Gastrocnemius medialis (tissue), 4 donors: ENCODE results near the gene SLC40A1. TPM values are rescaled to one million over a fixed set of nuclear protein-coding genes. Genes with fewer than 3 reads are reported as not detected.
A peak's percentile ranks its signal among the peaks of the same experiment; 100 is the strongest.

Experiments
- ATAC-seq, 2 donors: fragments of 150-250 bp; one replicate each; pipeline ENCODE4 v1.9.1; 2016
- DNase-seq, 2 donors: peaks; one replicate each; pipeline ENCODE4 v3.0.0-alpha.2; 2019
- H3K27ac ChIP-seq, 4 donors: fragments of 200-600 bp; sonication (generic); 1 replicate in 1 of 4; 2 replicates in 3 of 4; pipeline ENCODE4 v1.5.1; 2016 to 2018; ENCODE audit warnings: mild to moderate bottlenecking in 2 of 4, moderate library complexity in 1 of 4
- H3K27me3 ChIP-seq, 3 donors: fragments of 200-600 bp; sonication (generic) in 2 of 3; 1 replicate in 1 of 3; 2 replicates in 2 of 3; pipeline versions ENCODE4 v1.5.1 to v1.6.0; 2016 to 2019; ENCODE audit warnings: mild to moderate bottlenecking in 1 of 3, moderate library complexity in 1 of 3
- H3K36me3 ChIP-seq, 2 donors: fragments of 200-600 bp; sonication (generic) in 1 of 2; one replicate each; pipeline ENCODE4 v1.5.1; 2017 to 2018
- H3K4me1 ChIP-seq, 2 donors: fragments of 200-600 bp; sonication (generic) in 1 of 2; one replicate each; pipeline ENCODE4 v1.5.1; 2016 to 2017; ENCODE audit warnings: mild to moderate bottlenecking in 2 of 2
- H3K4me3 ChIP-seq, 4 donors: fragments of 200-600 bp; sonication (generic) in 3 of 4; 1 replicate in 1 of 4; 2 replicates in 3 of 4; pipeline ENCODE4 v1.5.1; 2016 to 2019; ENCODE audit warnings: mild to moderate bottlenecking in 2 of 4
- H3K9me3 ChIP-seq, 3 donors: fragments of 200-600 bp; sonication (generic) in 2 of 3; 1 replicate in 1 of 3; 2 replicates in 2 of 3; pipeline ENCODE4 v1.5.1; 2016 to 2019
- CTCF ChIP-seq, 5 experiments: fragments of 450-650 bp in 3 of 5; fragments of 200-600 bp in 2 of 5; sonication (generic) in 2 of 5; IDR thresholded peaks in 4 of 5; conservative IDR thresholded peaks in 1 of 5; 1 replicate in 4 of 5; 2 replicates in 1 of 5; pipeline ENCODE4 v1.5.1; 2016 to 2019; ENCODE audit warnings: antibody characterized with exemption in 5 of 5, mild to moderate bottlenecking in 3 of 5, moderate library complexity in 3 of 5
- POLR2A ChIP-seq, 2 donors: fragments of 450-650 bp; IDR thresholded peaks; one replicate each; pipeline ENCODE4 v1.6.1; 2017; ENCODE audit warnings: antibody characterized with exemption in 2 of 2, mild to moderate bottlenecking in 2 of 2, moderate library complexity in 2 of 2
- in situ Hi-C, 4 donors: fragments of 200-750 bp; cut with MboI; loops; one replicate each; pipeline versions ENCODE4 v1.15.0 to v1.8.0; 2017; ENCODE audit warnings: low sequenced_read_pairs in 4 of 4
- intact Hi-C: fragments of 100-400 bp; cut with DNase I; formaldehyde crosslinking; loops from one replicate; pipeline ENCODE4 v1.15.1; 2023; ENCODE audit warnings: low total_unique reads
- total RNA-seq, 4 donors: library from RNA; depleted of rRNA; stranded (reverse); fragments of >200 nt; gene quantifications; one replicate each; pipeline versions ENCODE4 v1.1.0 to v1.2.3, GENCODE V29; 2016

Gene SLC40A1, protein sequence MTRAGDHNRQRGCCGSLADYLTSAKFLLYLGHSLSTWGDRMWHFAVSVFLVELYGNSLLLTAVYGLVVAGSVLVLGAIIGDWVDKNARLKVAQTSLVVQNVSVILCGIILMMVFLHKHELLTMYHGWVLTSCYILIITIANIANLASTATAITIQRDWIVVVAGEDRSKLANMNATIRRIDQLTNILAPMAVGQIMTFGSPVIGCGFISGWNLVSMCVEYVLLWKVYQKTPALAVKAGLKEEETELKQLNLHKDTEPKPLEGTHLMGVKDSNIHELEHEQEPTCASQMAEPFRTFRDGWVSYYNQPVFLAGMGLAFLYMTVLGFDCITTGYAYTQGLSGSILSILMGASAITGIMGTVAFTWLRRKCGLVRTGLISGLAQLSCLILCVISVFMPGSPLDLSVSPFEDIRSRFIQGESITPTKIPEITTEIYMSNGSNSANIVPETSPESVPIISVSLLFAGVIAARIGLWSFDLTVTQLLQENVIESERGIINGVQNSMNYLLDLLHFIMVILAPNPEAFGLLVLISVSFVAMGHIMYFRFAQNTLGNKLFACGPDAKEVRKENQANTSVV
- 10 to 100 TPM; 24.8 to 81.8 (median 37.4) TPM for total RNA-seq

DNA sequence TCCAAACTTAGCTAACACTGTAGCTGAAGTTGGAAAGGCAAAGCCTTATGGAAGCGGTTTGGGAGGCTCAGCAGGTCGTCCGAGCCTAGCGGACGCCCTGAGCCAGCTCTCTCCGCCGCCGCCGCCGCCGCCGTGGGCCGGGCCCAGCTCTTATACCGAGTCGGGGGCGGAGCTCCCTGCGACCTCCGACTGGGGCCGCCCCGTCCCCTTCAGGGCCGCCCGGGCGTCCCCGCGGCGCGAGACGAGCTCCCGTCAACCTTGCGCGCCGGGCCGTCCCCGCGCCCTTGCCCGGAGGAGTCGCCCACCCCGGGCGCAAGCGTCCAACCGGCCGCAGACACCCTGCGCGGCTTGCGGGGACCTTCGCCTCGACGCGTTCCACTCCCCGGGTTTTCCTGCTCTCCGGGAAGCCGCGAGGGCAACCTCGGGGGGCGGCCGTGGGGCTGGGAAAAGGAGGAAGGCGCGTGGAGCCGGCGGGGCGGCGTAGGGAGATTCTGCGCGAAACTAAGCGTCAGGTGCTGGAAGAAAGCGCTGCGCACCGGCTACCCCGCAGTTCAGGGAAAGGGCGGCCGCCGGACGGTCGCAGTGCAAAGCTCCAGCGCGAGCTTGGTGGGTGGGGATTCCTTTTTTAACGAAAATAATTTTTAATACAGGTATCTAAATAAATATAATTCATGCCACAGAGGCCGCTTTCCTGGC, at the start of gene SLC40A1:
SLC40A1 (minus strand) TSS at position 129 of the 696 bp plus-strand sequence. CDS start 326 bp downstream, outside the sequence.
- intact Hi-C loops (loop anchor here (2.0 to 5.0 kb wide), 3 partner anchors 32 to 139 kb away; partner anchors contain the start of gene WDR75), in situ Hi-C loops (no loop called here)
- H3K27ac ChIP-seq = peak within 1 kb of the TSS; percentile 87 to 93 (median 89)
- ATAC-seq = peak; percentile 78 to 83
- no peaks in the 10 kb centered on the region for H3K36me3 ChIP-seq
- H3K27me3 ChIP-seq = no peaks in the 10 kb centered on the region
- peak; percentile 65 to 83 for DNase-seq
- TF ChIP-seq POLR2A (IDR thresholded peaks at IDR 0.05) (peak; percentile 84), CTCF (IDR thresholded peaks at IDR 0.05 in 4 of 5, conservative IDR thresholded peaks at IDR 0.05 in 1 of 5) (no peak)
- no peaks in the 10 kb centered on the region for H3K9me3 ChIP-seq
- peak within 1 kb of the TSS; percentile 66 to 93 (median 79) for H3K4me3 ChIP-seq
- peaks cover 41 to 44% of the 10 kb centered on the region in 2 donors for H3K4me1 ChIP-seq

DNA sequence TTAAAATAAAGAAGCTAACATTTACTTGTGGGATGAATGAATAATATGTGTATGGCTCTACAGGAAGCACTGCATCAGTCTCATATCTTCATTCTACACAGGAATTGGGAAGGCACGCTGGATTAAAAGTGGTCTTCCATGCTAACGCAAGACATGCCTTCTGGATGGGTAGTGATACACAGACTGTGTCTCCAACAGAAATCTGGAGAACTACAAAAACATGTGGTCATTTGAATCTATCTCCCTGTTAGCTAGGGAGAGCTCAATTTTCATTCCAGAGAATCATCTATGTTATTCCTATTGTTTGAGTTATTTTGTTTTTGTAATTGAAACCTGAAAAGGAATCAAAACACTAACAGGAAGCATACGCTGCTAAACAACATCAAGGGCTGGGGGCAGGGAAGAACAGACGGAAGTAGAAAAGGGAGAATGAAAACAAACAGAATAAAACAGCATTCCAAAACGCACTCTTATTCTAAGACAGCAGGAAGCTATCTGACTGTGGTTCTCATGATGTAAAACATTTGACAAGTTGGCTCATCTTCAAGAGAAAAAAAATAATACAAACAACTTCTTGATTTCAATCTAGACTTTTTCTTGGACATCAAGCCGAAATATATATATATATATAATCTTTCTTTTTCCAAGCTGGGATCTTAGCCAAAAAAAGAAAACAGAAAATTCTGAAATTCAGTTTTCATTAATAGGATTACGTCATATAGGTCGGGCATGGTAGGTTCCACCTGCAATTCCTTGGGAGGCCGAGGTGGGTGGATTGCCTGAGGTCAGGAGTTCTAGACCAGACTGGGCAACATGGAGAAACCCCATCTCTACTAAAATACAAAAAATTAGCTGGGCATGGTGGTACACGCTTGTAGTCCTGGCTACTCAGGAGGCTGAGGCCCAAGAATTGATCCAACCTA, 49.2 kb upstream of the SLC40A1 start:
- no peak overlapping the region for H3K27ac ChIP-seq

GRCh38 chr2:189628817-189629530, 48.4 kb upstream of the SLC40A1 start:
- ATAC-seq = peak in 1 of 2 donors; percentile 47
- intact Hi-C loops = no loop called here
- TF ChIP-seq CTCF (IDR thresholded peaks at IDR 0.05 in 4 of 5, conservative IDR thresholded peaks at IDR 0.05 in 1 of 5) (no peak), POLR2A (IDR thresholded peaks at IDR 0.05) (no peak)
- H3K4me1 ChIP-seq = no peaks in the 10 kb centered on the region
- no peak for DNase-seq
- H3K9me3 ChIP-seq = no peaks in the 10 kb centered on the region
- H3K27ac ChIP-seq = no peak overlapping the region
- no peaks in the 10 kb centered on the region for H3K27me3 ChIP-seq
- in situ Hi-C loops = no loop called here
- no peak overlapping the region for H3K4me3 ChIP-seq
- H3K36me3 ChIP-seq = no peaks in the 10 kb centered on the region

More for the DNA sequence above, 49.2 kb upstream of the SLC40A1 start:
- Histone ChIP-seq H3K9me3 (no peaks in the 10 kb centered on the region), H3K4me3 (no peak overlapping the region), H3K4me1 (no peaks in the 10 kb centered on the region), H3K27me3 (no peaks in the 10 kb centered on the region), H3K36me3 (no peaks in the 10 kb centered on the region)
- intact Hi-C loops (no loop called here), in situ Hi-C loops (no loop called here)
- no peak for TF ChIP-seq CTCF (IDR thresholded peaks at IDR 0.05 in 4 of 5, conservative IDR thresholded peaks at IDR 0.05 in 1 of 5)
- ATAC-seq (no peak), DNase-seq (no peak)

GRCh38 chr2:189627789-189628188, 47.2 kb upstream of the SLC40A1 start:
- in situ Hi-C loops = no loop called here
- TF ChIP-seq POLR2A (IDR thresholded peaks at IDR 0.05) = no peak
- no peak for TF ChIP-seq CTCF (IDR thresholded peaks at IDR 0.05 in 4 of 5, conservative IDR thresholded peaks at IDR 0.05 in 1 of 5)
- Histone ChIP-seq H3K36me3 (no peaks in the 10 kb centered on the region), H3K4me3 (no peak overlapping the region), H3K27ac (no peak overlapping the region), H3K9me3 (no peaks in the 10 kb centered on the region), H3K4me1 (no peaks in the 10 kb centered on the region), H3K27me3 (no peaks in the 10 kb centered on the region)
- no peak for DNase-seq
- intact Hi-C loops = no loop called here
- no peak for ATAC-seq
